GM19455 (cell line): ENCODE data around the gene IGDCC3.

Source experiments
- ATAC-seq: cut with Tn5 transposase; IDR thresholded peaks from one replicate; pipeline ENCODE4 v1.9.1; 2021; ENCODE audit not compliant: unreplicated experiment

IGDCC3 gene

DNA sequence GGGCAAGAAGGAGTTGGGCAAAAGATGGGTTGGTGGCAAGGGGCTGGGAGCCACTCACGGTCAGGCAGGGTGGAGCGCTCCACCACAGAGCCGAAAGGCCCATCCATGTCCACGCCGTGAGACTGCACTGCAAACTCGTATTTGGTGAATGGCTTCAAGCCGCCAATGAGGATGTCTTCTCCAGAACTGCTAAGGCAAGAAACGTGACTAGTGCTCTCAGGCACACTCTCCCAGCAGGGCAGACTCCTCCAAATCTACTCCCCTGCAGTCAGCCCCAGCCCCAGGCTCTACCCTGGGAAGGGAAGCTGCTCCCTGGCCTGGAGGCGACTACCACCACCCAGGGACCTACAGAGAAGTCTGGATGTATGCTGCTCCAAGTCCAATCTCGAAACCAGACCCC lies 11.4 kb upstream of the IGDCC3 start:
- ATAC-seq = no peak

DNA sequence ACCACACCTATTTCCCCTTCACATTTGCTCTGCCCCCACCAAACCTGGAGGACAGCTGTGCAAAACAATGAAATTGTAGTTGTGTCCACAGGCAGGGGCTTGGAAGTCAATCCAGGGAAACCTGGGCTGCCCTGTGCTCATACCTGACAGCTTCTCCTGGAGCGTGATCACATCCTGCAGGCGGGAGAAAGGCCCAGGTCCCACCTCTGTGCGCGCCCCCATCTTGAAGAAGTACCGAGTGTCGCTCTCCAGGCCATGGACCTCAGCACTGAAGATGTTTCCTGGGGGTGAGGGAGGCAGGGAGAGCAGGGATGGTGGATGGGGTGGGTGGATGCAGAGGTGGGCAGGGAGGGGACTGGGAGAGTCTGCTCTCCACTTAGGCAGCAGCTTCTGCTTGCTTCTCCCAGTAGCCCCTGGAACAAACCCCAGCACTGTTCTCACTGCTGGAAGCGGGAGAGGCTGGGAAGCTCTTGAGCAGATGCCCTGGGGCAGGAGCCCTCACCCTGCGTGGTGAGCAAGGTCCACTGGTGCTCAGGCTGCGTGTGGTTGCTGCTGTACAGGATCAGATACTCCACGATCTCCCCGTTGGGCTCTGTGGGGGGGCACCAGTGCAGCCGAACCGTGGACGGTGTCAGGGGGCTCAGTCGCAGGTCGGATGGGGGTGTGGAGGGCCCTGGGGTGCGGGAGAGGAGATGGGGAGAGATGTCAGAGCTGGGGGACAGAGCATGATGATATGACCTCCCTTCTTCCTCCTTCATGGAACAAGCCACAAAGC lies 10.7 kb upstream of the IGDCC3 start:
- ATAC-seq = no peak

DNA sequence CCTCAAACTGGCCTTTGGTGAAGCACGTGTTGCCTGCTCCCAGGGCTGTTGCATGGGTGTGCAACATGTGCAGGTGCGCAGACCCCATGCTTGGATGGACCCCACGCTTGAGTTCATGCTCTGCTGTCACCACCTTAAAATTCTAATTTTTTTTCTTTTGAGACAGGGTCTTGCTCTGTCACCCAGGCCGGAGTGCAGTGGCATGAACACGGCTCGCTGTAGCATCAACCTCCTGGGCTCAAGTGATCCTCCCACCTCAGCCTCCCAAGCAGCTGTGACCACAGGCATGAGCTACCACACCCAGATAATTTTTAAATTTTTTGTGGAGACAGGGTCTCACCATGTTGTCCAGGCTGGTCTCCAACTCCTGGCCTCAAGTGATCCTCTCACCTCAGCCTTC lies 9.1 kb upstream of the IGDCC3 start:
- ATAC-seq = no peak

DNA sequence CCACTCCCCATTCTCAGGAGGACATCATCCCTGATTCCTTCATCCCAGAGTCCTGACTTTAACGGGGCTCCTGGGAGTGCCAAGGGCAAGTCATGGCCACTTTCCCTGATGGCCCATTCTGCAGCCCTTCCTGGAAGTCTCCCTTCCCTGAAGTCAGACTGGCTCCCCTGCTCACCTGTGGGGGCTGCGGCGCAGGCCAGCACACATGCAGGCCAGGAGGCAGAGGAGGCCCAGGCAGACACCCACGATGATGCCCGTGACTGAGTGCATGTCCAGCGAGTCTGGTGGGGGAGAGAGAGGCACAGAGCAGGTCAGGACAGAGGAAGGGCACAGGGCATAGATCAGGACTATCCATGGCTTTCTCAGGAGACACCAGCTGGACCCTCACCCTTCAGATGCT lies 8.6 kb upstream of the IGDCC3 start:
- ATAC-seq = no peak

DNA sequence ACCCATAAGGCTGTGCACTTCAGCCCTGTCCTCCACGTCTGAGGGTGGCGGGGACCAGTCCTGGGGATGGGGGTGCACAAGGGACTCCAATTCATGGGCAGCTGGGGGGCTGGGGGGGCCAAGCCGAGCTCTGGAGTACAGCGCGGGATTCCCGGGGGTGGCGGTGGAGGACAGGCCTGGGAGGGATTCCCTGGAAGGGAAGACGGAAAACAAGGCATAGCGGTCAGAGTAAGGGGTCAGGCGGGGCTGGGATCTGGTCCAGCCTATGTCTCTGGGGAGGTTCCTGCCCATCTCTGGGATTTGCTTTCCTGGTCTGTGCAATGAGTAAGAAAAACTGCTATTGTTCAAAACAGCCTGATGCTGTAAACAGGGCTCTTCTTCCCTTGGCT lies 8.1 kb upstream of the IGDCC3 start:
- ATAC-seq = no peak

DNA sequence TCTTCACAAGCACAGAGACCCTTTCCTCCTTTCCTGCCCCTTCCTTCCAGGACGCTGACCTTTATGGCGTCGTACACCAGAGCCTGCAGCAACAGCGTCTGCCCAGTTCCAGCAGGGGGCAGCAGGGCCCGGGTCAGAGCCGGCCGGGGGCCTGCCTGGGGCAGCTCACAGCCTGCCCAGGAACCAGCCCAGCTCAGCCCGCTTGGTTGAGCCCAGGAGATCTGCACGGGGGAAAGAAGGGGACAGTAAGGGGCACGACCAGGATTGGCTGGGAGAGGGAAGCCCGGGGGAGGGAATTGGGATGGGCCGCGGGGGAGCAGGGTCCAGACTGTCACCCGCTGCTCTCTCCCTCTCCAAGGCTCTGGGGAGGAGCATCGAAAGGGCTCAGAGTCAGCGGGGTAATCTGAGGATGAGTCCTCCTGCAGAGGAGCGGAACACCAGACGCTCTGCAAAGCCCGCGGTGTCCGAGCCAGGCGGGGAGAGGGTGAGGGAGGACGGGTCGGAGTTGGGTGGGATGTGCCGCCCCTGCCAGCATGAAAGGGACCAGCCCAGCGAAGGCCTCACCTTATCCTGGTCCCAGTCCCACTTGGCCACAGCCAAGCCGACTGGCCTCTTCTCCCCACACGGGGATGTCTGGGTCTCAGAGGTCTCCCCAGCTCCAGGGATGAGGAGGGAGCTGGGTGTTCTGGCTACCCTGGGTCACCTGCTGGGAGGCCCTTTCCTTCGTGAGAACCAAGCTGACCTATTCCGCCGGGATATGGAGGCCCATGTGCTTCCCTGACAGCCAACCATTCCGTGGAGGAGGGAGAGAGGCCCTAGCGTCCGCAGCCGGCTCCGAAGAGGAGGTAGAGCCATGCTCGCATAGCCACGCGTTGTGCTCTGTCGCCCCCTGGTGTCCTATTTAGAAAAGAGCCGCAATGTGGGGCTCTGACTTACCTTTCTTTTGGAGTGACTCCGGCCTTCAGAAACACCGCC lies 7.4 kb upstream of the IGDCC3 start:
- no peak for ATAC-seq

DNA sequence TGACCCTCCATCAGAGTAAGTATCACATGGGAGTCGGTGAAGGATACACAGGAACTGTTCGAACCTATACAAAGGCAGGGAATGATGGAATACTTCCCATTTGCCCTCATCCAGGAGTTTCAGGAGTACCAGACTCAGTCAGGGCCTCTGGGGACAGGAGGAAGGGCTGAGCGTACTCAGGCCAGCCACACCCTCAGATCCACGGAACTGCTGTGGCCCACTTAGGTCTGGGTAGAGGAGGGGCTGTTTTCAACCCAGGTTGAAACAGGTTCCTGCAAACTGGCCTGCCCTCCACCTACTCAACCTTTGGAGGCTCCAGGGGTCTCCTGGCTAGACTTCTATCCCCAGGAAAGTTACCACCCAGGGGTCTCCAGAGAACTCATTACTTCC lies 6.7 kb upstream of the IGDCC3 start:
- no peak for ATAC-seq

DNA sequence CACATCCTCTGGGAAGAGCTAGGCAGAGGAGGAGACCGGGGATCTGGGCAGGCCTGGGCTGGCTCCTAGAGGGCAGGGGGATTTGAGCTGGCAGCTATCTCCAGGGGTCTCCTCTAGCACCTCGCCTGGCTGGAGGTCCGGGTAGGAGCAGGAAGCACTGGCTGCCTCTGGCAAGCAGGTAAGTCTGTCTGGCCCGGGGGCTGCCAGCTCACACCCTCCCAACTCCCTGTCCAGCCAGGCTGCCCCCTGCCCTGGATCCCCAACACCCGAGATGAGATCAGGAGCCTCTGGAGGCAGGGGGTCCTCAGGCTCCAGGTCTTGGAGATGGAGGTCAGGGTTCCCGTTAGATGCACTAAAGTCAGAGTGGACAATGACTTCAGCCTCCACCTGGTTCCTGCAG lies 6.2 kb upstream of the IGDCC3 start:
- no peak for ATAC-seq

DNA sequence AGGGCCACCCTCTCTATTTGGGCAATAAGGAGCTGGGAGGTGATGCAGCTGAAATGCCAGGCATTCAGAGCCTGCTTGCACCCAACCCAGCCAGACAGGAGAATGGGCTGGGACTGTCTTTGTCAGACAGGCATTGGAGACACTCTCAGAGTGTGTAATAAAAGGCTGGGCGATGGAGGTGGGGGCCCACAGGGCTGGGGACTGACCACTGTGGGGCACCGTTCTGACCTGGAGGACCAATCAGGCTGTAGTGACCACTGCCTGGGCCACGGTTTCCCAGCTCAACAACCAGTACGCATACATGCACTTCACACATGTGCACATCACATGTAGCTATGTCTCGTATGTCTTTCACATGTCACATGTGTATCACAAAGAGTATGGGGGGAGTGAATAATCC lies 5.7 kb upstream of the IGDCC3 start:
- no peak for ATAC-seq

DNA sequence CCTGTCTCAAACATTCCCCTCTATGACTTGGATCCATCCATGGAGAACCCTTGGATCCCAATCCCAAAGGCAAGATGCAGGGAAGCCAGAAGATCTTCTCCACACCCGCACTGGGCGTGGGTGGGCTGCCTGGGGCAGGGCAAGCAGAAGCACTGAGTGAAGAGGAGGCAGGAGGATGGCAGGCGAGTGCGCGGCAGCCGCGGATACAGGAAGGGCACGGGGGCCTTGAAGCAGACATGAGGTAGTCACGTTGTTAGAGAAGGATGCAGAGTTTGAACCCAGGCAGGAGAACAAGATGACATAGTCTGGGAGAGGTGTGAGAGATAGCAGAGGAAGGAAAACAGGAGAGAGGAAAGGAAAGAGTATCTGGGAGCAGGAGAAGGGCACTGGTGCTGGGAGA lies 5.1 kb upstream of the IGDCC3 start:
- ATAC-seq = no peak

DNA sequence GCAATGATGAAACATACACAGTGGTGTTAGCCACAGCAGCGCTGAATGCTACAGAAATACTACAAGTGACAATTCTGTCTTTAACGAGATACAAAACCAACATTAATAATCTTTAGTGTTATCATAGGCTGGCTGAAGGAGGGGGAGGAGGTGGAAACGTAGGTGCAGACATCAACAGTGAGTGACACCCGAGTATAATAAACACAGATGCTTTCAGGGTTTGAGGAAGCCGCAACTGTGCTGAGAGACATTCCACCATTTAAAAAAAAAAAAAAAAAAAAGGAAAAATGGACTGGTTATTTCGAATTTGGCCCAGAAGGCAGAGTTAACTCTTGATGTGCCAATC lies 4.3 kb upstream of the IGDCC3 start:
- ATAC-seq = no peak

DNA sequence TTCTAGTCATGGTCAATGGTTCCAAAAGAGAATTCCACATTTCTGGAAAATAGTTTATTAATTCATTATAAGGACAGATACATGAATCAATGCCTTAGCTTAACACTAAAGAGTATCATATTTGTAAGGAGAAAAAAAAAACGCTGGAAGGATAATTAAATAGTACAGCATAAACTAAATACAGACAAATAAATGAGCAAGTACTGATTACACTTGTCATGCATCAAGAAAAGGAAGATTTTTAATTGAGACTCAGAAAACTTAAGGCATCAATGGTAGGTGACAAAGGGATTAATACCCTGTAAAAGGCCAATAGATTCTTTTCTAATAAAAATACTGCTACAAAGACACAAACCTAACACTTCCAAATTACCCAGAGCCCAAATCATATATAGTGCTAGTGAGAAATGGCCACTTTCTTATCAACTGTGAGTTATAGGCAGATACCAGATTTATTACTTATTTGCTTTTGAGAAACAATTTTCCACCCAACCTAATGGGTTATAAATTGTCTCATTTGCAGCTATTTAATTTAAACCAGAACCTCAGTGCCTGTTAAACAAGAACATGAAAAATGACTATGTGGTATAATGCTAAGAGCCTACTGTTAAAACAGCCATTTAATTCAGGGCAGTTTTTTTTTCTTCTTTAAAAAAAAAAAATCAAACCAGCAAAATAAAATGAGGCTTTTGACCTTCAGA lies 3.8 kb upstream of the IGDCC3 start:
- no peak for ATAC-seq

DNA sequence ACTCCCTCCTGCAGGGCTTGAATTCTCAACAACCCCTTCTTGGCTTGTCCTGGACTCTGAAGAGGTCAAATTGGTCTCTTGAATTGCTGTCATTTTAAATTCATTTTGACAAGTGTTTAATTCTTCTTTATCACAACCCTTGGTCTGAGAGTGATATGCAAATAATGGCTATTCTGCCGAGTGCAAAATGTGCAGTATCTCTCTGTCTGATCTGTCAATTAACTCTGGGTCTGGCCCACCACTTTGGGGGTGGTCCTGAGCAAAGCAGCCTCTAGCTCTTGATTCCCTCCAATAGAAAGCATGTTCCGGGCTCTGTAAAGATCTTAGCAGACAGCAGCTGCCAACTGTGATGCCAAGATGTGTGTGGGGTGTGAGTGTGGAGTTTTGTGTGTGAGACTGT lies 2.2 kb upstream of the IGDCC3 start:
- ATAC-seq = no peak

DNA sequence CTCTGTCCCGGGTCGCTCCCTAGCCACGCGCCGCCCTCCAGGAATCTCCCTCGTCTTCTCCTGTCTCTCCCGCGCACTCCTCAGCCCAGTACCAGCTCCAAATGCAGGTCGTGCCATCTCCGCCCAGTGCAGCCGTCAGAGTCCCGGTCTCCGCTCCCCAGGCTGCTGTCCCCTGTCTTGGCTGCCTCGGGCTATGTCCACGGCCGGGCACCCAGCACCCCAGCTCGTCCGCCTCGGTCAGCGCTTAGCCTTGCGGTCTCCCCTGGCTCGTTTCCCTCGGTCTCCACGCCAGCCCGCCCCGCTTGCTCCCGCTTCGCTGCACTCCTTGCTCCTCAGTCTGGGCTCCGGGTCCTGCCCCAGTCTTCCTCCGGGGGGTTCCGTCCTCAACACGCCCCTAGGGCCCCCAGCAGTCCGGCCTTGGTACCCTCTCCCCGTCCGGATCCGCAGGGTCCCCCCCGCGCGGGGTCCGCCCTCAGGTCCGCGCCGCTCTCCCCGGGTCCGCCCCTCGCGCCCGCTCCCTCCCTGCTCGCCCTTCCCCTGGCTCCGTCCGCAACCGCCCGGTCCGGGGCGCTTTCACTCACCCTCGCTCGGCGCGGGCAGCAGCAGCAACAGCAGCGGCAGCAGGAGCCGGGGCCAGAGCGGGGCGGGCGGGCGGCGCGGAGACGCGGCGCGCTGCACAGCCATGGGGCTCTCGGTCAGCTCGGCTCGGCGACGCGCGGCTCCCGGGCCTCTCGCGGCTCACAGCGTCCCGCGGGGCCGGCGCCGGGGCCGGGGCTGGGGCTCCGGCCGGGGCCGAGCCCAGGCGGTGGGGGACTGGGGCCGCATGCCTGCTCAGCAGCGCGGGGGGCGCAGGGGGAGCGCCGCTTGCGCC lies 462 bp downstream of the IGDCC3 start:
- ATAC-seq = no peak

DNA sequence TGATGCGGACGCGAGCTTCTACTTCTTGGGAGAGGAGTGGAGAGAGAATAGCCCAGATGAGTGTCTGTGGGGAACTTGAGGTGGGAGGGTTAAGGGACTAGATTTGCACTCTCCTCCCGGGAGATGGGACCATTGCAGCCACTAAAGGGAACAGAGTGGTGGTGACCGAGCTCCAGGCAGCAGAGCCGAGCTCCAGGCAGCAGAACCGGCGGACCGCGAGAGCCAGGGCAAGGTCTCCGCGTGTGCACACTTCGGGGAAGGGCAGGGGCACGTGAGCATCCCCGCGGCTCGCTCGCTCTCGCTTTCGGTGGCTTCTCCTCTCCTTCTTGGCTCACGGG lies 1.1 kb downstream of the IGDCC3 start:
- ATAC-seq = no peak

DNA sequence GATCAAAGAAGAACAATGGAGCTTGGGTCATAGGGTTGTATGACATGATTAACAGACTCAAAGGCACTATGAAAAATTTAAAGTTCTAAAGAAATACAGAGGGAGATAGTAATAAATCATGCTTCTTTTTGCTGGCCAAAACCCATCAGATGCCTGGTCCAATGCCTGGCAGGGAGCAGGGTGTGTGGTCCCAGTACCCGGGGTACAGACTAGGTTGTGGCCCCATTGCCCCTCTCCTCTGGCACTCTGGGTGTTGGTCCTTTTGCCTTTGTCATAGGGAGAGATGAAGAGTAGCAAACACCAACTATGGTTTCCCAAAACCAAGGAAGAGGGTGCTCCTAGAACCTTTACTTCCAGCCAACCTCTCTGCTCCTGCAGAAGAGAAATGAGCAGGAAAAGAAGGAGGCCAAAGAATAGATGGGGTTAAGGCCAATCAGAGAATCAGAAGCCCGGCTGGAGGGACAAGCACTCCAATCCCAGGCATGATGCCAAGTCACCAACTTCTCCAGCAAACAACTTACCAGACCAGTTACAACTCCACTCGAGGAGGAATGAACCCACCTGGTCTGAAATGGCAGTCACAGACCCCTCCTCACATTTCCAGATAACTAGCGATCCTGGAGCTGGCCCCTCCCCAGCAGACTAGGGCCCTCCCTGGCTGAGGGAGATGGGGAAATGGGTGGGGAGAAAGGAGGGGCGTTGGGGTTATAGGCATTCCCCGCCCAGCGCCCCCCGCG lies 1.8 kb downstream of the IGDCC3 start:
- no peak for ATAC-seq

DNA sequence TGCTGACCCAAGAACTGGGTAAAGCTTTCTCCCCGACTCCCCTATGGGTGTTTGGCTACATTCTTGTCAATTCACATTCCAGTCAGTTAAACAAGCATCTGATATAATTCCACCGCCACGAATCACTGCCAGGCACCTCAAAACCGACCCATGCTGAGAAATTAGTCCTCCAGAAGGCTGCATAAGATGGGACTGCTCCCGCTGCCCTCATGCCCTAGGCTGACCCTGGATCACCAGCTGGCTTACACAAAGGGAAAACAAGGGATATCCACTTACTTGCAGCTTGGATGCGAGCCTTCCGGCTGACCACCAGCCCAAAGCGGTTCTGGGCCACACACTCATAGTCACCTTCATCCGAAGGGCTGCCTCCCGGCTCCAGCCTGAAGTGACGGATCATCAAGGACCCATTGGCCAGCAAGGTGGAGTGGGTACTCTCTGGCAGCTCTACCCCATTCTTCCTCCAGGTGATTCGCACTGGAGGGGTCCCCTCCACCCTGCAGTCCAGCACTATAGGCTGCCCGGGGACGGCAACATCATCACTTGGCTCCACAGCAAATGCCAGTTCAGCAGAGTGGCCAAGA lies 2.9 kb downstream of the IGDCC3 start:
- ATAC-seq = no peak

DNA sequence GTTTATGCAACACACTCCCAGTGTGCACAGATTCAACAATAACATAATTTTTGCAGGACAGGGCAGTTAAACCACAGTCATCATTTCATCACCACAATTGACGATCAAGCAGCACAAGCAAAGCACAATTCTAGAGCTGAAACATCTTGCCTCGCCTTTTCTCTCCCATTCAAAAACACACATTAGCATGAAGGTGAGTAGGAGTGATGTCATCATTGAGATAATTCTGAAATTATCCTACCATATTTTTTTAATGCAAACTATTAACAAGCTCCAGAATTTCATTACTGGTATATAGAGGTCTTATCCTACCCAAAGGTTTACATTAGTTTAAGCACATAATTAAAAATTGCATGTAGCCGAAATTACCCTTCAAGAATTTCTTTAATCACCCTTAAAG lies 3.5 kb downstream of the IGDCC3 start:
- ATAC-seq = no peak

DNA sequence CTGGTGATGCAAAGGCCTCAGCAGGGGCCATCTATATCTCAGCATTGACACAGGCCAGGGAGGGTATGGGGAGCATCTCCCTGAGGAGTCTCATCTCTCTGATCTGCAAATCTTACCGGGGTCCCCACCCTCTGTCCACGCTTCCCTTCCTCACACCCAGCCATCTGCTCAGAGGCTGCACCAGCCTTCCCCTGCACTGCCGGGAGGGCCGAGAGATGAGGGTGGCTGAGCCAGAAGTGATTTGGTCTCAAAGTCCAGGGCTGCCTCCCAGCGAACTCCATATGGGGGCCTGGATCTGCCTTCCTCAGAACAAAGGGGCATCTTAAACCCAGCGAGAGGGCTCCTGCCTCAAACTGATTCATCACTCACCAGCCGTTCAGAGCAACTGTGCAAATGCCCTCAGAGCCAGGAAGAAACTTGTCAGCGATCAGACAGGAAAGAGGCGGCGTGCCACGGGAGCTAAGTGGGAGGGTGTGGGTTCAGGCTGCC lies 4.6 kb downstream of the IGDCC3 start:
- no peak for ATAC-seq

DNA sequence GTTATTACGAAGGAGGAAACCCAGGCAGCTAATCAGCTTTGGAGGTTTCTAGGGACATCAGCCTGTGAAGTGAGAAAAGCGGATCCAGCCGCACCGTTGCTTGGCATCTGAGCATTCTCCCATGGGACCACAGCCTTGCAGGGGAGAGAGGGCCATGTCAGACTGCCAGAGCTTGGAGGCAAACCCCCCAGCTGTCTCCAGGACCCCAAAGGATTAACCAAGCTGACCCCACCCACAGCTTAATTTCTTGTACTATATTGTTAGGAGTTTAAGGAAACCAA lies 5.1 kb downstream of the IGDCC3 start:
- ATAC-seq = no peak
